Fibroblast of lung (primary cell): ENCODE measurements around the gene STXBP5L. TPM values are rescaled to one million over a fixed set of nuclear protein-coding genes. Genes with fewer than 3 reads are reported as not detected.
"Not testable (repeated sequence)": the region's sequence is repeated elsewhere in the genome, so short reads cannot be mapped to it uniquely, and the experiment has no call there.

Experiments used
- DNase-seq, 2 donors: peaks; one replicate each; pipeline versions ENCODE4 v3.0.0 to v3.0.0-alpha.2; 2010; ENCODE audit warnings: low read depth in 2 of 2
- H2AFZ ChIP-seq: 2 replicates; pipeline ENCODE4 v1.5.1; 2012; ENCODE audit warnings: low read length, control low read depth, inconsistent platforms
- H3K27ac ChIP-seq: 2 replicates; pipeline ENCODE4 v1.5.1; 2011; ENCODE audit warnings: low read length, control low read depth; ENCODE audit not compliant: insufficient read depth
- H3K27me3 ChIP-seq: 2 replicates; pipeline ENCODE4 v1.5.1; 2011; ENCODE audit warnings: mild to moderate bottlenecking, low read length; ENCODE audit not compliant: control insufficient read depth, insufficient read depth
- H3K36me3 ChIP-seq: 2 replicates; pipeline ENCODE4 v1.5.1; 2011; ENCODE audit warnings: low read length; ENCODE audit not compliant: control insufficient read depth, insufficient read depth
- H3K4me1 ChIP-seq: 2 replicates; pipeline ENCODE4 v1.5.1; 2011; ENCODE audit warnings: low read length; ENCODE audit not compliant: control insufficient read depth, insufficient read depth; ENCODE audit errors: extremely low read depth
- H3K4me2 ChIP-seq: 2 replicates; pipeline ENCODE4 v1.5.1; 2011; ENCODE audit warnings: low read length, control low read depth; ENCODE audit not compliant: insufficient read depth; ENCODE audit errors: extremely low read depth
- H3K4me3 ChIP-seq, 4 experiments: fragments of 200-600 bp in 1 of 4; sonication (generic) in 1 of 4; replicated peaks in 1 of 4; 2 replicates each; pipeline ENCODE4 v1.5.1; 2011 to 2016; ENCODE audit warnings: low read length in 4 of 4, low read depth in 3 of 4, mild to moderate bottlenecking in 3 of 4, control low read depth in 2 of 4, inconsistent platforms in 1 of 4, mixed read lengths in 1 of 4; ENCODE audit not compliant: insufficient read depth in 1 of 4; ENCODE audit errors: control extremely low read depth in 1 of 4
- H3K79me2 ChIP-seq: 2 replicates; pipeline ENCODE4 v1.5.1; 2012; ENCODE audit warnings: mild to moderate bottlenecking, low read length, inconsistent platforms; ENCODE audit not compliant: control insufficient read depth, insufficient read depth
- H3K9ac ChIP-seq: 2 replicates; pipeline ENCODE4 v1.5.1; 2011; ENCODE audit warnings: mild to moderate bottlenecking, low read length, control low read depth; ENCODE audit not compliant: insufficient read depth
- H3K9me3 ChIP-seq: 2 replicates; pipeline ENCODE4 v1.5.1; 2012; ENCODE audit warnings: low read depth, low read length; ENCODE audit not compliant: control insufficient read depth, insufficient read depth
- H4K20me1 ChIP-seq: 2 replicates; pipeline ENCODE4 v1.5.1; 2011; ENCODE audit warnings: low read length; ENCODE audit not compliant: control insufficient read depth, insufficient read depth; ENCODE audit errors: extremely low read depth
- CTCF ChIP-seq, 2 donors: IDR thresholded peaks in 1 of 2; conservative IDR thresholded peaks in 1 of 2; 1 replicate in 1 of 2; 2 replicates in 1 of 2; pipeline ENCODE4 v1.5.1; 2011 to 2012; ENCODE audit warnings: low read length in 2 of 2, control low read depth in 1 of 2, inconsistent platforms in 1 of 2, low read depth in 1 of 2, mild to moderate bottlenecking in 1 of 2
- EZH2 ChIP-seq: IDR thresholded peaks from 2 replicates; pipeline ENCODE4 v1.5.1; 2012; ENCODE audit warnings: low read length, control low read depth, mild to moderate bottlenecking; ENCODE audit errors: missing control alignments
- polyA plus RNA-seq, 2 donors: library from polyadenylated mRNA; depleted of rRNA in 1 of 2; stranded (reverse) in 1 of 2; unstranded in 1 of 2; fragments of >200 nt; gene quantifications; 2 replicates each; pipeline ENCODE4 v1.2.1, GENCODE V29; 2011 to 2012; ENCODE audit warnings: missing spikeins in 1 of 2
- total RNA-seq: library from RNA; depleted of rRNA; stranded (reverse); fragments of >200 nt; gene quantifications from 2 replicates; pipeline ENCODE4 v1.2.1, GENCODE V29; 2014

The STXBP5L gene
- total and polyA plus RNA-seq, 2 donors (not counting 1 experiment from before 2014, with no cell fraction given), result not detected

DNA sequence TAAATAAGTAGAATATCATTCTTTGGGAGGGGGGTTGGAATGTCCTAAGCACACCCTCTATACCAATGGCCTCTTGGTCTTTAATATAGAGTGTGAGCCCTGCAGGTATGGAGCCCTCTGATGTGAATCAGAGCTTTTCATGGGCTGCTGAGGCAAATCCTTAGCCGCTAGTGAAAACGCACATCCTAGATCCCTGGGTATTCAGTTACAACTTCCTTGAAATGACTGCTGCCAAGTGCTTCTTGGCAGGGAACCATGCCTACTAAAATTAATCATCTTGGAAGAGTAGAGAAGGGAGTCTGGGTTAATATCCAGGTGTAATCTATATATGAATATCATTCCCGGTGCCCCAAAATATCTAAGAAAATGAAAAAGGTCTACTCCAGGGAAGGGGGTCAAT, 528.6 kb downstream of the STXBP5L start:
- no peak for TF ChIP-seq CTCF (conservative IDR thresholded peaks at IDR 0.05 in 1 of 2, IDR thresholded peaks at IDR 0.05 in 1 of 2; ENCODE audit: low read depth in 1 of 2, low read length in 2 of 2)
- TF ChIP-seq EZH2, result no peak
- no peaks in the 10 kb centered on the region for H4K20me1 ChIP-seq
- H3K9ac ChIP-seq, result no peak overlapping the region
- no peaks in the 10 kb centered on the region for H3K36me3 ChIP-seq
- no peaks in the 10 kb centered on the region for H3K9me3 ChIP-seq
- no peaks in the 10 kb centered on the region for H3K79me2 ChIP-seq
- H3K4me3 ChIP-seq, result no peak overlapping the region
- peak in 1 of 2 donors; percentile 20 for DNase-seq
- H3K4me1 ChIP-seq, result no peaks in the 10 kb centered on the region
- no peak overlapping the region for H3K27ac ChIP-seq
- H2AFZ ChIP-seq, result no peak overlapping the region
- H3K4me2 ChIP-seq, result no peak overlapping the region
- no peaks in the 10 kb centered on the region for H3K27me3 ChIP-seq

GRCh38 chr3:121443456-121443855, 535.5 kb downstream of the STXBP5L start:
- no peak overlapping the region for H3K4me2 ChIP-seq
- H3K27me3 ChIP-seq, result no peaks in the 10 kb centered on the region
- peak in 1 of 2 donors; percentile 3 for DNase-seq
- H3K36me3 ChIP-seq, result no peaks in the 10 kb centered on the region
- no peak for TF ChIP-seq CTCF (conservative IDR thresholded peaks at IDR 0.05 in 1 of 2, IDR thresholded peaks at IDR 0.05 in 1 of 2; ENCODE audit: low read depth in 1 of 2, low read length in 2 of 2)
- TF ChIP-seq EZH2, result no peak
- H3K9me3 ChIP-seq, result no peaks in the 10 kb centered on the region
- H3K27ac ChIP-seq, result no peak overlapping the region
- H3K79me2 ChIP-seq, result no peaks in the 10 kb centered on the region
- no peaks in the 10 kb centered on the region for H3K4me1 ChIP-seq
- no peak overlapping the region for H3K4me3 ChIP-seq
- H2AFZ ChIP-seq, result no peak overlapping the region
- H3K9ac ChIP-seq, result no peak overlapping the region
- no peaks in the 10 kb centered on the region for H4K20me1 ChIP-seq

DNA sequence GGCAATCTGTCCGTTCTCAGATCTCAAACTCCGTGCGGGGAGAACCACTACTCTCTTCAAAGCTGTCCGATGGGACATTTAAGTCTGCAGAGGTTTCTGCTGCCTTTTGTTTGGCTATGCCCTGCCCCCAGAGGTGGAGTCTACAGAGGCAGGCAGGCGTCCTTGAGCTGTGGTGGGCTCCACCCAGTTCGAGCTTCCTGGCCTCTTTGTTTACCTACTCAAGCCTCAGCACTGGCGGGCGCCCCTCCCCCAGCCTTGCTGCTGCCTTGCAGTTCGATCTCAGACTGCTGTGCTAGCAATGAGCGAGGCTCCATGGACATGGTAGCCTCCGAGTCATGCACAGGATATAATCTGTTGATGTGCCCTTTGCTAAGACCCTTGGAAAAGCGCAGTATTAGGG, 543.7 kb downstream of the STXBP5L start:
- H3K4me3 ChIP-seq, H2AFZ ChIP-seq, H3K79me2 ChIP-seq, H3K27ac ChIP-seq, H3K27me3 ChIP-seq, H3K9ac ChIP-seq, H3K36me3 ChIP-seq, H3K4me1 ChIP-seq, H3K9me3 ChIP-seq, H3K4me2 ChIP-seq, H4K20me1 ChIP-seq, DNase-seq: not testable (repeated sequence)
